OCI-LY1 (cell line): ENCODE measurements around the gene TLE3.

ENCODE experiments used
- H2AFZ ChIP-seq: fragments of 200-600 bp; sonication (generic), shearing (Covaris generic); 2 replicates; pipeline ENCODE4 v1.6.0; 2014; ENCODE audit warnings: antibody characterized with exemption, mild to moderate bottlenecking, low read length
- H3F3A ChIP-seq: fragments of 200-600 bp; sonication (generic), shearing (Covaris generic); 2 replicates; pipeline ENCODE4 v1.6.0; 2014; ENCODE audit warnings: mild to moderate bottlenecking, antibody characterized with exemption, low read length, moderate library complexity; ENCODE audit not compliant: insufficient read depth
- H3K27ac ChIP-seq: fragments of 200-600 bp; sonication (generic); 2 replicates; pipeline ENCODE4 v1.5.1; 2014; ENCODE audit warnings: low read length, mixed run types, mild to moderate bottlenecking, low read depth; ENCODE audit not compliant: poor library complexity, severe bottlenecking
- H3K27me3 ChIP-seq: fragments of 200-600 bp; sonication (generic); 2 replicates; pipeline ENCODE4 v1.6.0; 2014; ENCODE audit warnings: antibody characterized with exemption, mild to moderate bottlenecking, low read length, moderate library complexity; ENCODE audit not compliant: insufficient read depth
- H3K36me3 ChIP-seq: fragments of 200-600 bp; sonication (generic); 2 replicates; pipeline ENCODE4 v1.6.1; 2014; ENCODE audit warnings: mild to moderate bottlenecking, antibody characterized with exemption, low read length, moderate library complexity, mixed read lengths; ENCODE audit not compliant: insufficient read depth
- H3K4me1 ChIP-seq: fragments of 200-600 bp; sonication (generic); 2 replicates; pipeline ENCODE4 v1.5.1; 2014; ENCODE audit warnings: mild to moderate bottlenecking, low read length, moderate library complexity; ENCODE audit not compliant: insufficient read depth, severe bottlenecking
- H3K4me2 ChIP-seq: fragments of 200-600 bp; sonication (generic), shearing (Covaris generic); 2 replicates; pipeline ENCODE4 v1.6.1; 2014; ENCODE audit warnings: low read length
- H3K4me3 ChIP-seq: fragments of 200-600 bp; sonication (generic); 2 replicates; pipeline ENCODE4 v1.5.1; 2014; ENCODE audit warnings: low read length, low read depth, mild to moderate bottlenecking, mixed read lengths; ENCODE audit not compliant: poor library complexity, severe bottlenecking
- H3K79me2 ChIP-seq: fragments of 200-600 bp; shearing (Covaris generic); 2 replicates; pipeline ENCODE4 v1.6.1; 2016; ENCODE audit warnings: mixed run types, low read length, mixed read lengths; ENCODE audit not compliant: insufficient read depth
- H3K9ac ChIP-seq: fragments of 200-600 bp; sonication (generic), shearing (Covaris generic); 2 replicates; pipeline ENCODE4 v1.6.1; 2014; ENCODE audit warnings: mild to moderate bottlenecking, low read length, mixed read lengths
- H3K9me2 ChIP-seq: fragments of 200-600 bp; sonication (generic), shearing (Covaris generic); 2 replicates; pipeline ENCODE4 v1.6.1; 2014; ENCODE audit warnings: low read depth, mild to moderate bottlenecking, low read length, mixed read lengths
- H3K9me3 ChIP-seq: fragments of 200-600 bp; shearing (Covaris generic); 2 replicates; pipeline ENCODE4 v1.6.1; 2014; ENCODE audit warnings: low read length, mixed read lengths
- H4K20me1 ChIP-seq: fragments of 200-600 bp; sonication (generic), shearing (Covaris generic); 2 replicates; pipeline ENCODE4 v1.6.0; 2016; ENCODE audit warnings: mild to moderate bottlenecking, low read length; ENCODE audit not compliant: insufficient read depth
- CTCF ChIP-seq: fragments of 200-600 bp; sonication (generic), shearing (Covaris generic); IDR thresholded peaks from 2 replicates; pipeline ENCODE4 v1.5.1; 2017; ENCODE audit warnings: mild to moderate bottlenecking, antibody characterized with exemption, low read length, moderate library complexity, mixed read lengths
- EZH2 ChIP-seq: fragments of 200-600 bp; sonication (generic), shearing (Covaris generic); IDR thresholded peaks from 2 replicates; pipeline ENCODE4 v1.8.0; 2017; ENCODE audit warnings: borderline replicate concordance, mixed run types, mild to moderate bottlenecking, antibody characterized with exemption, low read length, moderate library complexity, mixed read lengths

Gene TLE3

GRCh38 chr15:70126362-70126761 lies 28.6 kb upstream of the TLE3 start:
- Histone ChIP-seq H3K27ac (no peak overlapping the region), H3K27me3 (peaks cover 9% of the 10 kb centered on the region; the same call in 1 of the 2 replicates), H2AFZ (no peak overlapping the region), H3K36me3 (no peaks in the 10 kb centered on the region), H3K4me1 (peaks cover 10% of the 10 kb centered on the region), H3K4me2 (no peak overlapping the region), H3K9me2 (no peaks in the 10 kb centered on the region), H3K79me2 (no peaks in the 10 kb centered on the region), H3F3A (no peaks in the 10 kb centered on the region), H3K9ac (no peak overlapping the region), H3K9me3 (peaks cover 3% of the 10 kb centered on the region; the same call in 1 of the 2 replicates), H4K20me1 (no peaks in the 10 kb centered on the region), H3K4me3 (no peak overlapping the region)
- TF ChIP-seq CTCF (no peak), EZH2 (no peak)

- no peaks in the 10 kb centered on the region for H3F3A ChIP-seq
- H3K9ac ChIP-seq, result no peak overlapping the region
- H3K9me3 ChIP-seq, result peaks cover 3% of the 10 kb centered on the region; the same call in 1 of the 2 replicates
- no peak overlapping the region for H3K27ac ChIP-seq
- no peak overlapping the region for H2AFZ ChIP-seq
- H3K4me2 ChIP-seq, result no peak overlapping the region
- H3K9me2 ChIP-seq, result no peaks in the 10 kb centered on the region
- H4K20me1 ChIP-seq, result no peaks in the 10 kb centered on the region
- TF ChIP-seq EZH2, result no peak
- TF ChIP-seq CTCF, result no peak
- peaks cover 9% of the 10 kb centered on the region; the same call in 1 of the 2 replicates for H3K27me3 ChIP-seq
- H3K79me2 ChIP-seq, result no peaks in the 10 kb centered on the region
- H3K4me1 ChIP-seq, result peaks cover 10% of the 10 kb centered on the region
- no peaks in the 10 kb centered on the region for H3K36me3 ChIP-seq
- no peak overlapping the region for H3K4me3 ChIP-seq
Measured at GRCh38 chr15:70125605-70126004, 27.9 kb upstream of the TLE3 start.

GRCh38 chr15:70121624-70122302 lies 24.0 kb upstream of the TLE3 start:
- H3K79me2 ChIP-seq, result no peaks in the 10 kb centered on the region
- no peak overlapping the region for H3K27ac ChIP-seq
- H3K4me2 ChIP-seq, result no peak overlapping the region
- no peak for TF ChIP-seq CTCF
- no peak for TF ChIP-seq EZH2
- no peaks in the 10 kb centered on the region for H3F3A ChIP-seq
- H3K9me3 ChIP-seq, result no peaks in the 10 kb centered on the region
- no peaks in the 10 kb centered on the region for H3K36me3 ChIP-seq
- no peaks in the 10 kb centered on the region for H4K20me1 ChIP-seq
- H3K9me2 ChIP-seq, result no peaks in the 10 kb centered on the region
- no peak overlapping the region for H2AFZ ChIP-seq
- H3K4me1 ChIP-seq, result peaks cover 3% of the 10 kb centered on the region
- no peaks in the 10 kb centered on the region for H3K27me3 ChIP-seq
- no peak overlapping the region for H3K9ac ChIP-seq
- no peak overlapping the region for H3K4me3 ChIP-seq
